Measurements from ENCODE around the gene STAM2. TPM values are rescaled to one million over a fixed set of nuclear protein-coding genes. Genes with fewer than 3 reads are reported as not detected.
A peak's percentile ranks its signal among the peaks of the same experiment; 100 is the strongest.

Gene STAM2
- total and polyA plus RNA-seq, 2 of the 13 experiments (the other 11 are each of a cell fraction or from before 2014, with no cell fraction given) = 14.7 to 24.1 TPM

- TF ChIP-seq FOXK1 (CRISPR knock-in tag; IDR thresholded peaks at IDR 0.05; ENCODE audit: borderline replicate concordance, low read depth) (no peak), ZNF362 (CRISPR knock-in tag; IDR thresholded peaks at IDR 0.05; ENCODE audit: borderline replicate concordance) (peak; percentile 7; the same call in 1 of the 2 replicates), GLMP (CRISPR knock-in tag; IDR thresholded peaks at IDR 0.05; ENCODE audit: borderline replicate concordance) (no peak), ZBTB10 (CRISPR knock-in tag; IDR thresholded peaks at IDR 0.05; ENCODE audit: borderline replicate concordance) (no peak), ZNF326 (CRISPR knock-in tag; IDR thresholded peaks at IDR 0.05; ENCODE audit: borderline replicate concordance) (no peak; the same call in 1 of the 2 replicates), RXRA (CRISPR knock-in tag; IDR thresholded peaks at IDR 0.05) (no peak), MAX (IDR thresholded peaks at IDR 0.05) (no peak; the same call in 1 of the 2 replicates), ZNF781 (CRISPR knock-in tag; IDR thresholded peaks at IDR 0.05; ENCODE audit: borderline replicate concordance, not compliant biosample characterization) (no peak), ZFP36 (IDR thresholded peaks at IDR 0.05; ENCODE audit: borderline replicate concordance, low read depth, low read length, partially characterized antibody) (no peak), SRSF4 (IDR thresholded peaks at IDR 0.05; ENCODE audit: low read depth, low read length, poor library complexity, severe bottlenecking) (no peak), ZNF543 (CRISPR knock-in tag; IDR thresholded peaks at IDR 0.05) (no peak; the same call in 1 of the 2 replicates), ZNF253 (CRISPR knock-in tag; IDR thresholded peaks at IDR 0.05; ENCODE audit: borderline replicate concordance) (no peak), CREM (IDR thresholded peaks at IDR 0.05) (peak; percentile 4; the same call in 1 of the 2 replicates), CREM (CRISPR knock-in tag; IDR thresholded peaks at IDR 0.05) (no peak; the same call in 1 of the 2 replicates), ZBTB14 (CRISPR knock-in tag; IDR thresholded peaks at IDR 0.05) (no peak), CERS6 (CRISPR knock-in tag; IDR thresholded peaks at IDR 0.05) (no peak), NPAS2 (CRISPR knock-in tag; IDR thresholded peaks at IDR 0.05; ENCODE audit: borderline replicate concordance) (no peak), GATA4 (IDR thresholded peaks at IDR 0.05; ENCODE audit: borderline replicate concordance, low read depth) (no peak)
Observed at GRCh38 chr2:152176113-152176714, 651 bp upstream of the STAM2 start (continued).
